Psoas muscle (tissue), 8 donors: ENCODE results near the gene LAMA3. TPM values are rescaled to one million over a fixed set of nuclear protein-coding genes. Genes with fewer than 3 reads are reported as not detected.

Source experiments
- ATAC-seq, 4 donors: fragments of 200-7000 bp; cut with Tn5 transposase; one replicate each; pipeline ENCODE4 v1.9.1; 2020; ENCODE audit warnings: moderate library complexity in 3 of 4, mild to moderate bottlenecking in 2 of 4
- DNase-seq, 2 donors: peaks; one replicate each; pipeline ENCODE4 v3.0.0-alpha.2; 2020
- H3K27ac ChIP-seq: fragments of 200-600 bp; one replicate; pipeline ENCODE4 v1.8.0; 2022
- H3K27me3 ChIP-seq, 3 donors: fragments of 200-600 bp in 1 of 3; one replicate each; pipeline versions ENCODE4 v1.6.1 to v1.8.0; 2013 to 2022; ENCODE audit warnings: low read length in 2 of 3, mild to moderate bottlenecking in 2 of 3, moderate library complexity in 1 of 3; ENCODE audit not compliant: insufficient read depth in 3 of 3
- H3K36me3 ChIP-seq, 2 donors: fragments of 200-600 bp in 1 of 2; one replicate each; pipeline versions ENCODE4 v1.6.1 to v1.8.0; 2013 to 2022; ENCODE audit warnings: low read depth in 1 of 2, mild to moderate bottlenecking in 1 of 2, moderate library complexity in 1 of 2; ENCODE audit not compliant: insufficient read depth in 1 of 2
- H3K4me1 ChIP-seq: fragments of 200-600 bp; one replicate; pipeline ENCODE4 v1.8.0; 2022
- H3K4me3 ChIP-seq: fragments of 200-600 bp; one replicate; pipeline ENCODE4 v1.8.0; 2022; ENCODE audit warnings: mild to moderate bottlenecking
- H3K9me3 ChIP-seq: fragments of 200-600 bp; one replicate; pipeline ENCODE4 v1.8.0; 2022
- CTCF ChIP-seq: fragments of 200-600 bp; IDR thresholded peaks from one replicate; pipeline ENCODE4 v1.8.0; 2022; ENCODE audit warnings: antibody characterized with exemption
- WGBS, 3 donors: extraction: QIAGEN DNeasy Blood & Tissue Kit; methylation state at CpG; one replicate each; pipeline versions ENCODE4 v1.1.6 to v1.1.7; 2013; 5-methylcytosine and 5-hydroxymethylcytosine counted together
- intact Hi-C, 2 donors: fragments of 100-400 bp; cut with DNase I; formaldehyde crosslinking; loops; one replicate each; pipeline versions ENCODE4 v1.11.0 to v1.14.2; 2022
- polyA plus RNA-seq, 3 donors: library from polyadenylated mRNA; stranded (reverse); fragments of 200-250 nt; gene quantifications; one replicate each; pipeline ENCODE4 v1.2.3, GENCODE V29; 2013
- total RNA-seq, 4 donors: library from RNA; stranded (reverse); fragmentation: NEBNext Ultra II Directional in 2 of 4; extraction: Animal tissue kit (Norgen Biotek cat#: 25700) in 2 of 4; gene quantifications; one replicate each; pipeline versions ENCODE4 v1.2.1 to v1.2.4, GENCODE V29; 2021 to 2023
- donor health status: healthy with polysubstance abuse.
- donor health status: DM: no; HTN: no; CAD: no; lungs with moderate emphysema.
- donor health status: Bipolar disorder and iron deficiency.
- donor health status: healthy.
- donor health status: DM: yes; HTN: yes; CAD: no.
- donor health status: DM: no; HTN: no; CAD: no.
- donor health status: DM: no; HTN: no; CAD: no.
- donor health status: DM: yes; HTN: yes; CAD: no.

Gene LAMA3
- total and polyA plus RNA-seq, 7 donors, result 0.49 to 4.2 (median 1.8) TPM

DNA sequence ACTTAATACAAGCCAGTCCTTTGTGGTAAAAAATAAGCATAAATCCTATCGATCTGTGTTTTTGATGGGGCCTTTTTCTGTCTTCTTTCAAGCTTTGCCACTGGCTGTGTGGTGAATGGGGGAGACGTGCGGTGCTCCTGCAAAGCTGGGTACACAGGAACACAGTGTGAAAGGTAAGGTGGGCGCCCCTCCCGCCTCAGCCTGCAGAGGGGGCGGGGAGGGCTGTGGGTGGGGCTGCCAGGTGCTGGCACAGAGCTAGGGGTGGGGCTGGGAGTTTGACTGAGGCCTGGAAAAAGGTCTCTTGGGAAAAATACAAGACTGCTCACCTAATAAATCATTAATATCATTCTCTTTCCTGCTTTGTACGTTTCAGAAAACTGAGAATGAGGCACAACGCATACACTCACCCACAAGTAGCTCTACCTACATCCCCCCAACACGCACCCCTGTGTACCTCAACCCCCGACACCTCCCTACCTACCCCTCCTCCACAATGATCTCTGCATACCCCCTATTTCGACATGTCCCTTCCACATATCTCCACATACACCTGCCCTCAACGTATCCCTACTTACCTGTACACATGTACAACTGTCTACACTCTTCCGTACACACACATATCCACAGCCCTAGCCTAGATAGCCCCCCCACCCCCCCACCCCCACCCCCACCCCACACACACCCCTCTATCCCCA, 195.6 kb downstream of the LAMA3 start:
- H3K36me3 ChIP-seq, result no peaks in the 10 kb centered on the region
- TF ChIP-seq CTCF, result no peak
- no peaks in the 10 kb centered on the region for H3K4me1 ChIP-seq
- ATAC-seq, result peak in 2 of 4 donors; percentile 29 to 37
- no peak overlapping the region for H3K27ac ChIP-seq
- 75 to 80% (median 77%) methylated on average over 13 of the region's 13 CpGs for WGBS, 3 donors
- no peak overlapping the region for H3K4me3 ChIP-seq
- intact Hi-C loops, result no loop called here
- DNase-seq, result peak in 1 of 2 donors; percentile 60
- no peaks in the 10 kb centered on the region for H3K27me3 ChIP-seq
- no peaks in the 10 kb centered on the region for H3K9me3 ChIP-seq

- no peak for ATAC-seq
- H3K4me3 ChIP-seq, result no peak overlapping the region
- TF ChIP-seq CTCF, result no peak
Measured at GRCh38 chr18:23885750-23886149, 196.5 kb downstream of the LAMA3 start.

GRCh38 chr18:23887035-23887434, 197.8 kb downstream of the LAMA3 start:
- no peak for TF ChIP-seq CTCF
- DNase-seq (no peak), ATAC-seq (no peak)
- intact Hi-C loops, result no loop called here
- no peaks in the 10 kb centered on the region for H3K9me3 ChIP-seq
- H3K4me3 ChIP-seq, result no peak overlapping the region
- H3K27me3 ChIP-seq, result no peaks in the 10 kb centered on the region
- no peaks in the 10 kb centered on the region for H3K4me1 ChIP-seq
- H3K36me3 ChIP-seq, result no peaks in the 10 kb centered on the region
- no peak overlapping the region for H3K27ac ChIP-seq
- WGBS, 3 donors, result 59 to 74% (median 63%) methylated on average over 3 of the region's 3 CpGs

More at GRCh38 chr18:23885750-23886149, 196.5 kb downstream of the LAMA3 start:
- no peaks in the 10 kb centered on the region for H3K9me3 ChIP-seq
- intact Hi-C loops, result no loop called here
- H3K36me3 ChIP-seq, result no peaks in the 10 kb centered on the region
- WGBS, 3 donors, result 73 to 79% (median 75%) methylated on average over 2 of the region's 2 CpGs
- H3K4me1 ChIP-seq, result no peaks in the 10 kb centered on the region
- H3K27me3 ChIP-seq, result no peaks in the 10 kb centered on the region
- H3K27ac ChIP-seq, result no peak overlapping the region
- no peak for DNase-seq

DNA sequence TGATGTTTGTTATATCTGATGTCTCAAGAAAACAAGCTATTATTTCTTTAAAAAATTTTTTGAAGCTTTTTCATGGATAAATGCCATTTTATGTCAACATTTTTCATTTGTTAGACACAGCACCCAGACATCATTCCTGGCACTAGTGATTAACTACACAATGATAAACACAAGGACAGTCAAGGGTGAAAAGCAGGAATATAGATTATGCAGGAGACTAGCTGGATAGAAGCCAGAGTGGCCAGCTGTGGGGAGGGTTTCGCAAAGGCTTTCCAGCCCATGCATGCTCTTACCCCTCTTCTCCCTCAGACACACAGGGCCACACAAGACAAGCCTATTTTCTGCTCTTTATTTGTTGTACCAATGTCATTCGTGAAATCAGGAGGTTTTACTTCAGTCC, 198.2 kb downstream of the LAMA3 start:
- H3K4me3 ChIP-seq, result no peak overlapping the region
- TF ChIP-seq CTCF, result no peak
- no peak overlapping the region for H3K27ac ChIP-seq
- intact Hi-C loops, result no loop called here
- WGBS, 3 donors, result 35 to 46% (median 45%) methylated on average over 2 of the region's 2 CpGs
- H3K27me3 ChIP-seq, result no peaks in the 10 kb centered on the region
- no peaks in the 10 kb centered on the region for H3K36me3 ChIP-seq
- no peak for ATAC-seq
- DNase-seq, result no peak
- H3K9me3 ChIP-seq, result no peaks in the 10 kb centered on the region
- no peaks in the 10 kb centered on the region for H3K4me1 ChIP-seq

- no peaks in the 10 kb centered on the region for H3K27me3 ChIP-seq
- ATAC-seq (no peak), DNase-seq (no peak)
- WGBS, 3 donors, result 33 to 52% (median 35%) methylated on average over 1 of the region's 1 CpG
- no peaks in the 10 kb centered on the region for H3K36me3 ChIP-seq
- no peak for TF ChIP-seq CTCF
- no peaks in the 10 kb centered on the region for H3K9me3 ChIP-seq
- no peak overlapping the region for H3K27ac ChIP-seq
- no peaks in the 10 kb centered on the region for H3K4me1 ChIP-seq
- H3K4me3 ChIP-seq, result no peak overlapping the region
- intact Hi-C loops, result no loop called here
Measured at GRCh38 chr18:23888881-23889280, 199.6 kb downstream of the LAMA3 start.
